Transverse colon (tissue), 4 donors: ENCODE results near the gene SH3GL3.

ENCODE experiments used
- EP300 ChIP-seq: sonication (generic); formaldehyde crosslinking; IDR thresholded peaks from one replicate; pipeline ENCODE4 v1.6.1; 2017; ENCODE audit warnings: antibody characterized with exemption, low read depth
- POLR2A ChIP-seq: fragments of 450-650 bp; IDR thresholded peaks from one replicate; pipeline ENCODE4 v1.6.1; 2016; ENCODE audit warnings: antibody characterized with exemption, mild to moderate bottlenecking, moderate library complexity
- POLR2AphosphoS5 ChIP-seq, 3 donors: sonication (generic); formaldehyde crosslinking; IDR thresholded peaks; one replicate each; pipeline ENCODE4 v1.6.1; 2016; ENCODE audit warnings: antibody characterized with exemption in 3 of 3
- TF ChIP-seq, protein P1 (sequence below), 5 experiments: fragments of 200-600 bp in 3 of 5; fragments of 450-650 bp in 2 of 5; sonication (generic) in 3 of 5; IDR thresholded peaks; 1 replicate in 2 of 5; 2 replicates in 3 of 5; pipeline ENCODE4 v1.5.1; 2016 to 2017; ENCODE audit warnings: antibody characterized with exemption in 5 of 5, inconsistent platforms in 3 of 5, mild to moderate bottlenecking in 2 of 5, moderate library complexity in 1 of 5

DNA sequence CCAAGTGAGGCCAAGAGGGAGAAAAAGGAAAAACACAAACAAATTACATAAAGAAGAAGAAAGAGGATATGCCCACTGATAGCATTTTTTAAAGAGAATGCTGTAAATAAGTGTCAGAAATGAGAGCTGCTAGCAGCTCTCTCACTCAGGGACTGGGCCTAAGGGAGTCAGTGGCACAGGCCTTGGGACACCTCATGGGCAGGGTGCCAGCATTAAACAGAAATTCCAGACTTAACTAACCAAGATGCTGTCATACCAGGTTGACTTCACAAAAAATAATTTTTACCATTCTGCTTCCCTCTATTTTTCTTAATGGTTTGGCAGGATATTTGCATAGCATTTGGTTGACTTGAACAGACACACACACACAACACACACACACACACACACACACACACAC, 114.5 kb downstream of the SH3GL3 start:
- TF ChIP-seq, protein P1, sequence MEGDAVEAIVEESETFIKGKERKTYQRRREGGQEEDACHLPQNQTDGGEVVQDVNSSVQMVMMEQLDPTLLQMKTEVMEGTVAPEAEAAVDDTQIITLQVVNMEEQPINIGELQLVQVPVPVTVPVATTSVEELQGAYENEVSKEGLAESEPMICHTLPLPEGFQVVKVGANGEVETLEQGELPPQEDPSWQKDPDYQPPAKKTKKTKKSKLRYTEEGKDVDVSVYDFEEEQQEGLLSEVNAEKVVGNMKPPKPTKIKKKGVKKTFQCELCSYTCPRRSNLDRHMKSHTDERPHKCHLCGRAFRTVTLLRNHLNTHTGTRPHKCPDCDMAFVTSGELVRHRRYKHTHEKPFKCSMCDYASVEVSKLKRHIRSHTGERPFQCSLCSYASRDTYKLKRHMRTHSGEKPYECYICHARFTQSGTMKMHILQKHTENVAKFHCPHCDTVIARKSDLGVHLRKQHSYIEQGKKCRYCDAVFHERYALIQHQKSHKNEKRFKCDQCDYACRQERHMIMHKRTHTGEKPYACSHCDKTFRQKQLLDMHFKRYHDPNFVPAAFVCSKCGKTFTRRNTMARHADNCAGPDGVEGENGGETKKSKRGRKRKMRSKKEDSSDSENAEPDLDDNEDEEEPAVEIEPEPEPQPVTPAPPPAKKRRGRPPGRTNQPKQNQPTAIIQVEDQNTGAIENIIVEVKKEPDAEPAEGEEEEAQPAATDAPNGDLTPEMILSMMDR (IDR thresholded peaks at IDR 0.05) = no peak
- TF ChIP-seq POLR2AphosphoS5 (IDR thresholded peaks at IDR 0.05) = no peak
- TF ChIP-seq POLR2A = no peak
- TF ChIP-seq EP300 = no peak
